ENCODE measurements around the gene MYOF.

MYOF gene

GRCh38 chr10:93482145-93482834, at the start of gene MYOF:
TSS of gene MYOF (minus strand) at chr10:93482334. CDS start at chr10:93482194, 140 bp downstream.
- peak; percentile 17 for DNase-seq

- no peak for DNase-seq
These were observed 36.4 kb upstream of the MYOF start for GRCh38 chr10:93518531-93518930.

- no peak for DNase-seq
These were observed 33.9 kb upstream of the MYOF start for GRCh38 chr10:93516006-93516380.

DNA sequence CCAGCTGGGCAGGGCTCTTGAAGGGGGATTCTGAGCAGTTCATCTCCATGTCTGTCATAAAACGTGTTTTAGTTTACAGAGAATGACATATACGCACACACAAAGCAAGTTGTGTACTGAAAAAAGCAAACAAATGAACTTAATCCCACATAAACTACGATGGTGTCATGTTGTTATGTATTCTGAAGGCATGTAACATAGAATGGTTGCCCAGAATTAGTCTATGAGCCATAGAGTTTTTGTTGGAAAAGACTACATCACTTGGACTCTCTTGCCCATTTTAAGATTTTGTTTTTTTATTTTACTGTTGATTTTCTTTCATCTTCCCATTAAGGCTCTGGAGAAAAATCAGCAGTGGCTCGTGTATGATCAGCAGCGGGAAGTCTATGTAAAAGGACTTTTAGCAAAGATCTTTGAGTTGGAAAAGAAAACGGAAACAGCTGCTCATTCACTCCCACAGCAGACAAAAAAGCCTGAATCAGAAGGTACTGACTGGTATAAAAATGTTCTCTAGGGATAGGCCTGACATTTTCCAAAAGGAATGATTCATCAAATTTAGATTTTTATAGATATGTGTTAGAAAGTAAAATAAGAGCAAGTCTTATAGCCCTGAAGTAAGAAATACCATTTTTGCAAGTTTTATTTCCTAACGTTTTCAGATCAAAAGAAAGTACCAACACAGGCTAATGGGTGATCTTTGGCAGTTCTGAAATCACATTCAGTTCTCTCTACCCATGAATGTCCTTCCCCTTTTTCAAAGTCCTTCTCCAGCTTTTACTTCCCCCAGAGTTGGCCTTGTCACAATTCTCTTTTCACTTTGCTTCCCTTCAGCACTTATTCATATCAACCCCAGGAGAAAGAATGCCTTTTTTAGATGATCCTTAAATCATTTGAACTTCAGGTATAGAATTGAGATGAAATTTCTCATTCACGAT, 33.2 kb upstream of the MYOF start:
- DNase-seq = no peak

- DNase-seq = no peak
These were observed 32.4 kb upstream of the MYOF start for GRCh38 chr10:93514521-93514920.

DNA sequence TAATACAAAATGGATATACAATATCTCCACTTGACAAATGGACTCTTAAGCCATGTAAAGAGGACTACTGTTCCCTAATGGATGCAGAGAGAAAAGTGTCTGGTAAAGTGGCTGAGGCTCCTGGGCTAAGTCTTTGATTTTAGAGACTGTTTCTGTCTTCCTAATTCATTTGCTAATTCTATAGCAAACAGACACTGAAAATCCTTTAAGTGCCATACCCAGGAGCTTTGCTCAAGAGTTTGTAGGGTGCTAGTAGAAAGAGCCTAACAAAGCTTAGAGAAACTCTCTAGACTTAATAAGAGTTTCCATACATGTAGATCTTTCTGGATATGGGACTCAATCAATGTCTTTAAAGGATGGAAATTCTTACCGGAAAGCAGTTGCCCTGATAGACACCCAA, 31.0 kb upstream of the MYOF start:
- DNase-seq = no peak

DNA sequence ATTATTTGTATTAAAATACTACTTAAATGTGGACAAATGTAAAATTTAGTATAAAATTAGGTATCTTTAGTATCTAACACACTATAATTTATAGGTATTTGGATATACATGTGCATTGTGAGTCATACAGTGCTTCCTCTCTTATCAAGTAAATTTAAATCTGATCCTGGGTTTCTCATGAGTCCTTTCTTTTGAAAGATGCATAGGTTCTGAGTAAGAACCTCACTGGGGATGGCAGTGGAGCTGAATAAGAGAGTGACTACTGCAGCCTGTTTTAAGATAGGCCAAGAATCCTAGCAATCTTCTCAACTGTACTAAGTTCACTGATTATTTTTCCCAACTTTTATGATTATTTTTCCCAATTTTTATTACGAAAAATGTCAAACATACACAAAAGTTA, 30.4 kb upstream of the MYOF start:
- no peak for DNase-seq

- no peak for DNase-seq
These were observed 27.7 kb upstream of the MYOF start for GRCh38 chr10:93509816-93510215.

DNA sequence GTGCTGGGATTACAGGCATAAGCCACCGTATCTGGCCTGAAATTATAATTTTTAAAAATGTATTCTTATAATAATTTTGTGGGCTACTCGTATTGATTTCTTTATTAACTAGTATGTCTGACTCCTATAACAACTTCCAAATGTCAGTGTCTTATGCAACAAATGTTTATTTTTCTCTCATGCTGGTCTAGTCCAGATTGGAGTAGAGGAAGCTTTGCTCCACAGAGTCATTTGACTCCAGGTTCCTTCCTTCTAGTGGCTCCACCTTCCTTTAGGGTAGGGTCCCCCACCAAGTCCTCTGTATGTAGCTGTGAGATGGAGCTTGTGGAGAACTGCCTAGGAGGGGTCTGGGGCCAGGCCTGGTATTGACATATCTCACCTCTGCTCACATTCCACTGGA, 22.9 kb upstream of the MYOF start:
- DNase-seq = no peak

GRCh38 chr10:93503075-93503474, 20.9 kb upstream of the MYOF start:
- no peak for DNase-seq

GRCh38 chr10:93501650-93502049, 19.5 kb upstream of the MYOF start:
- no peak for DNase-seq

GRCh38 chr10:93498166-93498565, 16.0 kb upstream of the MYOF start:
- DNase-seq = no peak

GRCh38 chr10:93496322-93497041, 14.3 kb upstream of the MYOF start, which contains the start of gene CEP55:
TSS of gene CEP55 (plus strand) at chr10:93496612. CDS start at chr10:93500052, 3,440 bp downstream.
- DNase-seq = peak; percentile 85

GRCh38 chr10:93495654-93496321, 13.7 kb upstream of the MYOF start:
- DNase-seq = peak; percentile 33

DNA sequence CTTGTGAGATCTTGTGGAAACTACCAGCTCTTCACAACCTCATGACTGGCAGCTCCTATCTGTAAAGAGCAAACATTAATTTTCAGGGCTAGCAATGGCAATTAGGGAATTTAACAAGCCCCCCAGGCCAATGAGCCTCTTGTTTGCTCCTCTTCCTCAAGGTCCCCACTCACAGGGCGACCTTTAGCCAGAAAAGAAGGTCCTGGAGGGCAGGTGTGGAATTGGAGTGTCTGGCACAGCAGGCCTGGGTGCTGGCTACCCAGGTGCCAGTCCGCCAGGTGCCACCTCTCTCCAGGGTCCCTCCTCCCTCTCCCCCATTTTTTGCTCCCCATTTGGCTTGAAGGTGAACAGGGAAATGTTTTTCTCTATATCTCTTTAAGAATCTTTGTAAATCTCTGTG, 12.4 kb upstream of the MYOF start:
- DNase-seq = no peak

DNA sequence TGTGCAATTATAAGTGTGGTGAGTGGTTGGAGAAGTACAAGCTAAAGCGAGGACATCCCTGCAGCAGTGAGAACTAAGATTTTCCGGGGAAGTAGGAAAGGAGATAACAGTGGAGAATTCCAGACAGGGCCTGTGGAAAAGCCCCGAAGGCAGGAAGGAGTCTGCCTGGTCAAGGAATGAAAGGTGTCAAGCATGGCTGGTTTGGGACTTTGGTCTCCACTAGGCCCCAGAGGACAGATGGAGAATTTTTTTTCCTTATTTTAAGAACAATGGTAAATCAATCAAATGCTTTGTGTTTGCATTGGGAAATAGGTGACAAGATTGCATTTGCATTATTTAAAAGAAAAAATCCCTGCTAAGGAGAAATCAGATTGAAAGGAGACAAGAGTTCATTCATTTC, 11.0 kb upstream of the MYOF start:
- DNase-seq = no peak

- DNase-seq = no peak
These were observed 9.5 kb upstream of the MYOF start for GRCh38 chr10:93491602-93492121.

DNA sequence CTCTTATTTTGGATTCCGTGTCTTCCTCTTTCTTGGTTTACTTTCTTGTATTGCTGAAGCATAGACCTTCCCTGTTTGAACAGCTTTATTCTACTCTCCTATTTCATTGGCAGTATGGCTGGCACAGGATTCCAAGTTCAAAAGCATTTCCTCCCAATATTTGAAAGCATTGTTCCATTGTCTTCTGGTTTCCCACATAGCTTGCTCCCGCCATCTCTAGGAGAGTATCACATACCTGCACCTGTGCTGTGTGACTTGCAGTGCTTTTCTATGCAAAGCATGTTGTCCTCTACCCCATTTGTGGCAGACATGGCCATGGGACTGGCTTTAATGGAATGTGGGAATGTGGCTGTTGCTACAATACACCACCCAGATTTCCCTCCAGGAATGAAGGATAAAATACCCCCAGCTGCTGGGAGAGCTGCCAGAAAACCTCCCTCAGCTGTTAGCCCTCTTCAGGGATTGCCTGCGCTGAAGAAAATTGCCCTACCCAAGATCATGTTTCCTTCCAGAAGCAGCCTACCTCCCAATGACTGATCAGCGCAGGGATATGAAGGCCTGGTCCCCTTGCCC, 6.9 kb upstream of the MYOF start:
- DNase-seq = no peak

DNA sequence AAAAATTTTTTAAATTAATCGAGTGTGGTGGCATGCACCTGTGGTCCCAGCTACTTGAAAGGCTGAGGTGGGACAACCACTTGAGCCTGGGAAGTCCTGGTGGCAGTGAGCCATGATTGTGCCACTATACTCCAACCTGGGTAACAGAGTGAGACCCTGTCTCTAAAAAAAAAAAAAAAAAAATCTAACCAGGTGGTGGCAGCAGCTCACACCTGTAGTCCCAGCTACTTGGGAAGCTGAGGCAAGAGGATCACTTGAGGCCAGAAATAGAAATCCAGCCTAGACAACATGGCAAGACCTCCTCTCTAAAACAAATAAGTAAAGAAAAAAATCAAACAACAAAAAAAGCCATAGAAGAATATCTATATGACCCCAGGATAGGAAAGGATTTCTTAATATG, 3.6 kb upstream of the MYOF start:
- no peak for DNase-seq

GRCh38 chr10:93481637-93482144, 443 bp downstream of the MYOF start:
- no peak for DNase-seq

- DNase-seq = no peak
These were observed 3.3 kb downstream of the MYOF start for GRCh38 chr10:93478873-93479272.

DNA sequence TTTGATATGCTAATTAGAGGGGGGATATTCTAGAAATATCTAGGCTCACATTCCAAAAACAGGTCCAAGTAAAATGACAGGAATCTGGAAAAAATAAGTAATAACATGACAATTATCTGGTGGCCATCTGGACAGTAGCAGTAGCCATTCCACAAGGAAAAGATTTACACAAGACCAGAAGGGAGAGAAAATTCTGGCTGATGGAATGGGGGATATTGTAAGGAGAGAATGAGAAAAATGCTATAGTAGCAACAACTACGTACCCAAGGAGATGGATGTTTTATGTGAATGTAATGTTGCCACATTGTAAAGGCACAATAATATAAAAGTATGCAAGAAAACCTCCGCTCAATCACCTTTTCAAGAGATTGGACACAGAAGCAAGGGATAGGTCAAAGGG, 5.4 kb downstream of the MYOF start:
- DNase-seq = no peak
